Ishikawa (cell line): ENCODE measurements around the gene PSORS1C1.

Experiments used
- CEBPB ChIP-seq: IDR thresholded peaks from 2 replicates; pipeline ENCODE4 v1.6.1; 2012
- CREB1 ChIP-seq: IDR thresholded peaks from 2 replicates; pipeline ENCODE4 v1.6.1; 2012; ENCODE audit warnings: low read depth
- EGR1 ChIP-seq: IDR thresholded peaks from 2 replicates; pipeline ENCODE4 v1.6.1; 2012
- EP300 ChIP-seq: IDR thresholded peaks from 2 replicates; pipeline ENCODE4 v1.6.1; 2012; ENCODE audit warnings: borderline replicate concordance
- FOXM1 ChIP-seq: IDR thresholded peaks from 2 replicates; pipeline ENCODE4 v1.6.1; 2012; ENCODE audit warnings: low read depth, borderline replicate concordance
- NFIC ChIP-seq: IDR thresholded peaks from 2 replicates; pipeline ENCODE4 v1.6.1; 2012
- RAD21 ChIP-seq: IDR thresholded peaks from 2 replicates; pipeline ENCODE4 v1.6.1; 2012; ENCODE audit warnings: low read depth
- TAF1 ChIP-seq: IDR thresholded peaks from 2 replicates; pipeline ENCODE4 v1.6.1; 2012; ENCODE audit warnings: low read depth, mild to moderate bottlenecking
- TCF12 ChIP-seq: IDR thresholded peaks from 2 replicates; pipeline ENCODE4 v1.6.1; 2012; ENCODE audit warnings: low read depth
- TEAD4 ChIP-seq: IDR thresholded peaks from 2 replicates; pipeline ENCODE4 v1.6.1; 2012
- YY1 ChIP-seq: IDR thresholded peaks from 2 replicates; pipeline ENCODE4 v1.6.1; 2012; ENCODE audit warnings: low read depth
- ZBTB7A ChIP-seq: IDR thresholded peaks from 2 replicates; pipeline ENCODE4 v1.6.1; 2012; ENCODE audit warnings: low read depth
- TF ChIP-seq, protein P1 (sequence below): IDR thresholded peaks from 2 replicates; pipeline ENCODE4 v1.6.1; 2012
- TF ChIP-seq, protein P2 (sequence below): IDR thresholded peaks from 2 replicates; pipeline ENCODE4 v1.6.1; 2012; ENCODE audit warnings: low read depth, mild to moderate bottlenecking
- TF ChIP-seq, protein P3 (sequence below): IDR thresholded peaks from 2 replicates; pipeline ENCODE4 v1.6.1; 2012

Gene PSORS1C1

DNA sequence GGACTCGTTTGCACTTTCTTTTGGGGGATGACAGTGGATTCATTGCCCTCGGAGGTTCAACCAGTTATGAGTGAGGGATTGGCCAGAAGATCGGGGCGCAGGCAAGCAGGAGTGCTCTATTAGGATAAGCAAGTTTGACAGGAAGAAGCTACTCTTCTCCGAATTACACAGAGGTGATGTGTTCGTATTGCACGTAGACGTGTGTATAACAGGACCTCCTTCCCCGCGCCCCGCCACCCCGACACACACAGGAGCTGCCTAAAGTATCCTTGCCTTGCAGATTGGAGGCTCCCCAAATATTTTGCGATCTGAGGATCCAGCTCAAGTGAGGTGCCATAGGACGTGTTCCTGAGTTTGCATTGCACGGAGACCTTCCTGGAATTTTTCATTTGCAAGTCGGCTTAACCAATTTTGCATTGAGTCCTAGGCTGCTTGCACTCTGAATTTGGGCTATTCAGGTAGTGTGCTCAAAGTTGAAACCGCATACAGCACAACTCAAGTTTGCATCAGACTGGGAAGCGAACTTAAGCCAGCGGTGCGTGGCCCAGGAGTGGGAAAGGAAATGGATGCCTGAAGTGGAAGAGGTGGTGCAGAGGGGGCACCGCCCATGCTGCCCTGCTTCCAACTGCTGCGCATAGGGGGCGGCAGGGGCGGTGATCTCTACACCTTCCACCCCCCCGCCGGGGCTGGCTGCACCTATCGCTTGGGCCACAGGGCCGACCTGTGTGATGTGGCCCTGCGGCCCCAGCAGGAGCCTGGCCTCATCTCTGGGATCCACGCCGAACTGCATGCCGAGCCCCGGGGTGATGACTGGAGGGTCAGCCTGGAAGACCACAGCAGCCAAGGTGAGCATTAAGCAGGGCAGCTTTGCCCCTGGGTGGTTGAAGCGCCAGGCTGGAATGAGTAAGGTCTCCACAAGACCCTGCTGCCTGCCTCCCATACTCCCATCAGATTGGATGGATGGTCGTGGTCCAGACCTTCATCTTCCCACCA is 44.6 kb downstream of the PSORS1C1 start:
- TF ChIP-seq, protein P1, sequence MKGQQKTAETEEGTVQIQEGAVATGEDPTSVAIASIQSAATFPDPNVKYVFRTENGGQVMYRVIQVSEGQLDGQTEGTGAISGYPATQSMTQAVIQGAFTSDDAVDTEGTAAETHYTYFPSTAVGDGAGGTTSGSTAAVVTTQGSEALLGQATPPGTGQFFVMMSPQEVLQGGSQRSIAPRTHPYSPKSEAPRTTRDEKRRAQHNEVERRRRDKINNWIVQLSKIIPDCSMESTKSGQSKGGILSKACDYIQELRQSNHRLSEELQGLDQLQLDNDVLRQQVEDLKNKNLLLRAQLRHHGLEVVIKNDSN, result no peak
- no peak for TF ChIP-seq EGR1
- no peak for TF ChIP-seq CREB1
- no peak for TF ChIP-seq TCF12
- TF ChIP-seq EP300, result no peak
- TF ChIP-seq, protein P2, sequence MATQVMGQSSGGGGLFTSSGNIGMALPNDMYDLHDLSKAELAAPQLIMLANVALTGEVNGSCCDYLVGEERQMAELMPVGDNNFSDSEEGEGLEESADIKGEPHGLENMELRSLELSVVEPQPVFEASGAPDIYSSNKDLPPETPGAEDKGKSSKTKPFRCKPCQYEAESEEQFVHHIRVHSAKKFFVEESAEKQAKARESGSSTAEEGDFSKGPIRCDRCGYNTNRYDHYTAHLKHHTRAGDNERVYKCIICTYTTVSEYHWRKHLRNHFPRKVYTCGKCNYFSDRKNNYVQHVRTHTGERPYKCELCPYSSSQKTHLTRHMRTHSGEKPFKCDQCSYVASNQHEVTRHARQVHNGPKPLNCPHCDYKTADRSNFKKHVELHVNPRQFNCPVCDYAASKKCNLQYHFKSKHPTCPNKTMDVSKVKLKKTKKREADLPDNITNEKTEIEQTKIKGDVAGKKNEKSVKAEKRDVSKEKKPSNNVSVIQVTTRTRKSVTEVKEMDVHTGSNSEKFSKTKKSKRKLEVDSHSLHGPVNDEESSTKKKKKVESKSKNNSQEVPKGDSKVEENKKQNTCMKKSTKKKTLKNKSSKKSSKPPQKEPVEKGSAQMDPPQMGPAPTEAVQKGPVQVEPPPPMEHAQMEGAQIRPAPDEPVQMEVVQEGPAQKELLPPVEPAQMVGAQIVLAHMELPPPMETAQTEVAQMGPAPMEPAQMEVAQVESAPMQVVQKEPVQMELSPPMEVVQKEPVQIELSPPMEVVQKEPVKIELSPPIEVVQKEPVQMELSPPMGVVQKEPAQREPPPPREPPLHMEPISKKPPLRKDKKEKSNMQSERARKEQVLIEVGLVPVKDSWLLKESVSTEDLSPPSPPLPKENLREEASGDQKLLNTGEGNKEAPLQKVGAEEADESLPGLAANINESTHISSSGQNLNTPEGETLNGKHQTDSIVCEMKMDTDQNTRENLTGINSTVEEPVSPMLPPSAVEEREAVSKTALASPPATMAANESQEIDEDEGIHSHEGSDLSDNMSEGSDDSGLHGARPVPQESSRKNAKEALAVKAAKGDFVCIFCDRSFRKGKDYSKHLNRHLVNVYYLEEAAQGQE, result no peak
- no peak for TF ChIP-seq FOXM1
- no peak for TF ChIP-seq YY1
- no peak for TF ChIP-seq TEAD4
- no peak for TF ChIP-seq TAF1
- no peak for TF ChIP-seq ZBTB7A
- no peak for TF ChIP-seq NFIC
- no peak for TF ChIP-seq RAD21
- no peak for TF ChIP-seq CEBPB
- TF ChIP-seq, protein P3, sequence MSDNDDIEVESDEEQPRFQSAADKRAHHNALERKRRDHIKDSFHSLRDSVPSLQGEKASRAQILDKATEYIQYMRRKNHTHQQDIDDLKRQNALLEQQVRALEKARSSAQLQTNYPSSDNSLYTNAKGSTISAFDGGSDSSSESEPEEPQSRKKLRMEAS, result no peak

DNA sequence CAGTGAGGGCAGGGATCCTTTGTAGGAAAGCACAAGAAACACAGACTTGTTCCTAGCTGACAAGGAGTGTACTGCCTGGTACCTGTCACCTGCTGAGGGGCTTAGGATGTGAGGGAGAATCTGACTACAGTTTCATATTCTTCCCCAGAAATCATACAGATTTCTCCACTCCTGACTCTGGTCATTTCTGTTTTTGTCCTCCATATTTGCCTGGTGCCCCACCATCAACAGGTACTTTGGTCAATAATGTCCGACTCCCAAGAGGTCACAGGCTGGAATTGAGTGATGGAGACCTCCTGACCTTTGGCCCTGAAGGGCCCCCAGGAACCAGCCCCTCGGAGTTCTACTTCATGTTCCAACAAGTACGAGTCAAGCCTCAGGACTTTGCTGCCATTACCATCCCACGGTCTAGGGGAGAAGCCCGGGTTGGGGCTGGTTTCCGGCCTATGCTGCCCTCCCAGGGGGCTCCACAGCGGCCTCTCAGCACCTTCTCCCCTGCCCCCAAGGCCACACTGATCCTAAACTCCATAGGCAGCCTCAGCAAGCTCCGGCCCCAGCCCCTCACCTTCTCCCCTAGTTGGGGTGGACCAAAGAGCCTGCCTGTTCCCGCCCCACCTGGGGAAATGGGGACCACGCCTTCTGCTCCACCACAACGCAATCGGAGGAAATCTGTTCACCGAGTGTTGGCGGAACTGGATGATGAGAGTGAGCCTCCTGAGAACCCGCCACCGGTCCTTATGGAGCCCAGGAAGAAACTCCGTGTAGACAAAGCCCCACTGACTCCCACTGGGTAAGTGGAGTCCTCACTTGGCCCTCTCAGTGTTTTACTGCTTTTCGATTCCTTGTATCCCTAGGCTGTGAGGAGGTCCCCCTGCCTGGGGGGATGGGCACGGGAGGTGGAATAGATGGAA is 46.9 kb downstream of the PSORS1C1 start:
- TF ChIP-seq FOXM1 (no peak), YY1 (no peak), CEBPB (no peak), RAD21 (no peak)
- TF ChIP-seq, protein P3, result no peak
- TF ChIP-seq, protein P2, result no peak

DNA sequence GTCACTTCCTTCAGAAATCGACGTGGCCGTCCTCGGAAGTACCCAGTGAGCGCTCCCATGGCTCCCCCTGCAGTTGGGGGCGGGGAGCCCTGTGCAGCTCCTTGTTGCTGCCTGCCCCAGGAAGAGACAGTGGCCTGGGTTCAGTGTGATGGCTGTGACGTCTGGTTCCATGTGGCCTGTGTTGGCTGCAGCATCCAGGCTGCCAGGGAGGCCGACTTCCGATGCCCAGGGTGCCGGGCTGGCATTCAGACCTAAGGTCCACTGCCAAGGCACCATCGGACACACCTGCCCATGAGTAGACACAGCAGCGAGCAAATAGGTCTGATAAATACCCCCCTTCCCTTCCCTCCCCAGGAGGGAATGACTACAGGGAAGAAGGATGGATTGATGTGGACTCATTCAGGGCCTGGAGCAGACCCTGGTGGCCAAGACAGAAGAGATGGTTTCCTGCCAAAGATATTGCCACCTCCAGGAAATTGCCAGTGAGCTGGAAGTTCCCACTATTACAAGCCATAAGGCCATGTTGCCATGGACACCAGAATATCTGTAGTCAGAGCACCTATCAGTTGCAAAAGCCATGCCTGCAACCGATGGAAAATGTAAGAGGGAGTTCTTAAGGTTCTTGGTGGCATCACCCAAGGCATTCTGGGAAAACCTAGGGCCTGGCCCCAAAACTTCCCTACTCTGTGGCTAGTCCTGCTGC is 48.0 kb downstream of the PSORS1C1 start:
- TF ChIP-seq, protein P3, result no peak
- TF ChIP-seq RAD21 (no peak), CEBPB (no peak), EGR1 (no peak), ZBTB7A (no peak), NFIC (no peak), CREB1 (no peak), FOXM1 (no peak), TCF12 (no peak), TAF1 (no peak)
- TF ChIP-seq, protein P2, result no peak
